GM20000 (cell line): ENCODE results near the gene RFX2.

Experiments
- DNase-seq: peaks from one replicate; pipeline ENCODE4 v3.0.0; 2012; ENCODE audit warnings: low spot score
- CTCF ChIP-seq: IDR thresholded peaks from 2 replicates; pipeline ENCODE4 v1.5.1; 2012; ENCODE audit warnings: mild to moderate bottlenecking, control low read depth; ENCODE audit errors: extremely low read depth, missing control alignments

Gene RFX2

GRCh38 chr19:6005321-6006069 is 104.8 kb downstream of the RFX2 start:
- no peak for TF ChIP-seq CTCF
- no peak for DNase-seq

- no peak for TF ChIP-seq CTCF
- no peak for DNase-seq
Measured at GRCh38 chr19:6003976-6004375, 106.3 kb downstream of the RFX2 start.

GRCh38 chr19:6002591-6002990 is 107.7 kb downstream of the RFX2 start:
- TF ChIP-seq CTCF, result no peak
- DNase-seq, result no peak

- no peak for DNase-seq
- TF ChIP-seq CTCF, result no peak
Measured at GRCh38 chr19:6000228-6000847, 110.0 kb downstream of the RFX2 start.

GRCh38 chr19:5999693-6000092 is 110.6 kb downstream of the RFX2 start:
- DNase-seq, result no peak
- TF ChIP-seq CTCF, result no peak

GRCh38 chr19:5997371-5997770 is 112.9 kb downstream of the RFX2 start:
- no peak for DNase-seq
- TF ChIP-seq CTCF, result no peak

GRCh38 chr19:5996623-5997320 is 113.5 kb downstream of the RFX2 start:
- no peak for TF ChIP-seq CTCF
- DNase-seq, result no peak
